Gastroesophageal sphincter (tissue), 3 donors: ENCODE results near the gene LRRC49.

Source experiments
- EP300 ChIP-seq: sonication (generic); formaldehyde crosslinking; IDR thresholded peaks from one replicate; pipeline ENCODE4 v1.6.1; 2017; ENCODE audit warnings: antibody characterized with exemption, mild to moderate bottlenecking
- POLR2A ChIP-seq, 2 donors: fragments of 450-650 bp; IDR thresholded peaks; one replicate each; pipeline ENCODE4 v1.6.1; 2017; ENCODE audit warnings: antibody characterized with exemption in 2 of 2, mild to moderate bottlenecking in 2 of 2, moderate library complexity in 1 of 2
- POLR2AphosphoS5 ChIP-seq: sonication (generic); formaldehyde crosslinking; IDR thresholded peaks from one replicate; pipeline ENCODE4 v1.6.1; 2017; ENCODE audit warnings: antibody characterized with exemption
- TF ChIP-seq, protein P1 (sequence below), 4 experiments: fragments of 200-600 bp in 2 of 4; fragments of 450-650 bp in 2 of 4; sonication (generic) in 1 of 4; IDR thresholded peaks; one replicate each; pipeline ENCODE4 v1.5.1; 2017 to 2019; ENCODE audit warnings: antibody characterized with exemption in 4 of 4, mild to moderate bottlenecking in 2 of 4, moderate library complexity in 2 of 4

DNA sequence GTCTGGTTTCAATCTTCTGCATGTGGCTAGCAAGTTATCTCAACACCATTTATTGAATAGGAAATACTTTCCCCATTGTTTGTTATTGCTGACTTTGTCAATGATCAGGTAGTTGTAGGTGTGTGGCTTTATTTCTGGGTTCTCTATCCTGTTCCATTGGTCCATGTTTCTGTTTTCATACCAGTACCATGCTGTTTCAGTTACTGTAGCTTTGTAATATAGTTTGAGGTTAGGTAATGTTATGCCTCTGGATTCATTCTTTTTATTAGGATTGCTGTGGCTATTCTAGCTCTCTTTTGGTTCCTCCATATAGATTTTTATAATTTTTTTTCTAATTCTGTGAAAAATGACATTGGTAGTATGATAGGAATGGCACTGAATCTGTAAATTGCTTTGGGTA is 58.3 kb downstream of the LRRC49 start:
- TF ChIP-seq POLR2AphosphoS5 (no peak), POLR2A (IDR thresholded peaks at IDR 0.05) (no peak), EP300 (no peak)
- TF ChIP-seq, protein P1, sequence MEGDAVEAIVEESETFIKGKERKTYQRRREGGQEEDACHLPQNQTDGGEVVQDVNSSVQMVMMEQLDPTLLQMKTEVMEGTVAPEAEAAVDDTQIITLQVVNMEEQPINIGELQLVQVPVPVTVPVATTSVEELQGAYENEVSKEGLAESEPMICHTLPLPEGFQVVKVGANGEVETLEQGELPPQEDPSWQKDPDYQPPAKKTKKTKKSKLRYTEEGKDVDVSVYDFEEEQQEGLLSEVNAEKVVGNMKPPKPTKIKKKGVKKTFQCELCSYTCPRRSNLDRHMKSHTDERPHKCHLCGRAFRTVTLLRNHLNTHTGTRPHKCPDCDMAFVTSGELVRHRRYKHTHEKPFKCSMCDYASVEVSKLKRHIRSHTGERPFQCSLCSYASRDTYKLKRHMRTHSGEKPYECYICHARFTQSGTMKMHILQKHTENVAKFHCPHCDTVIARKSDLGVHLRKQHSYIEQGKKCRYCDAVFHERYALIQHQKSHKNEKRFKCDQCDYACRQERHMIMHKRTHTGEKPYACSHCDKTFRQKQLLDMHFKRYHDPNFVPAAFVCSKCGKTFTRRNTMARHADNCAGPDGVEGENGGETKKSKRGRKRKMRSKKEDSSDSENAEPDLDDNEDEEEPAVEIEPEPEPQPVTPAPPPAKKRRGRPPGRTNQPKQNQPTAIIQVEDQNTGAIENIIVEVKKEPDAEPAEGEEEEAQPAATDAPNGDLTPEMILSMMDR (IDR thresholded peaks at IDR 0.05): no peak
